DMS53 treated with DMSO at 0.1 percent for 48 hours (cell line): Measurements from ENCODE around the gene PIK3R4.

Experiments
- DNase-seq: peaks from one replicate; lab custom pipeline; 2025; ENCODE audit not compliant: unreplicated experiment; lab: John Stamatoyannopoulos, UW

Gene PIK3R4

DNA sequence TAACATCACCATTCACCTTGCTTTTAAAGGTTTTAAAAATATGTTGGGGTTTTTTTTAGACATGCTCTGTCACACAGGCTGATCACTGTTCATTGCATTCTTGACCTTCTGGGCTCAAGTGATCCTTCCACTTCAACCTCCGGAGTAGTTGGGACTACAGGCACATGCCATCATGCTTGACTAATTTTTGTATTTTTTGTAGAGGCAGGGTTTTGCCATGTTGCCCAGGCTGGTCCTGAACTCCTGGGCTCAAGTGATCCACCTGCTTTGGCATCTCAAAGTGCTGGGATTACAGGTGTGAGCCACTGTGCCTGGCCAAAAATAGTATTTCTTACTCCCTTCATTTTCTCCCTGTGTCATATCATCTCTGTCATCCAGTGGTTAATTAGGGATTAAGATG, 101.4 kb downstream of the PIK3R4 start:
- no peak for DNase-seq

GRCh38 chr3:130644628-130645253, 101.9 kb downstream of the PIK3R4 start:
- DNase-seq = no peak

- DNase-seq = no peak
These were observed 106.6 kb downstream of the PIK3R4 start for GRCh38 chr3:130640027-130640426.

DNA sequence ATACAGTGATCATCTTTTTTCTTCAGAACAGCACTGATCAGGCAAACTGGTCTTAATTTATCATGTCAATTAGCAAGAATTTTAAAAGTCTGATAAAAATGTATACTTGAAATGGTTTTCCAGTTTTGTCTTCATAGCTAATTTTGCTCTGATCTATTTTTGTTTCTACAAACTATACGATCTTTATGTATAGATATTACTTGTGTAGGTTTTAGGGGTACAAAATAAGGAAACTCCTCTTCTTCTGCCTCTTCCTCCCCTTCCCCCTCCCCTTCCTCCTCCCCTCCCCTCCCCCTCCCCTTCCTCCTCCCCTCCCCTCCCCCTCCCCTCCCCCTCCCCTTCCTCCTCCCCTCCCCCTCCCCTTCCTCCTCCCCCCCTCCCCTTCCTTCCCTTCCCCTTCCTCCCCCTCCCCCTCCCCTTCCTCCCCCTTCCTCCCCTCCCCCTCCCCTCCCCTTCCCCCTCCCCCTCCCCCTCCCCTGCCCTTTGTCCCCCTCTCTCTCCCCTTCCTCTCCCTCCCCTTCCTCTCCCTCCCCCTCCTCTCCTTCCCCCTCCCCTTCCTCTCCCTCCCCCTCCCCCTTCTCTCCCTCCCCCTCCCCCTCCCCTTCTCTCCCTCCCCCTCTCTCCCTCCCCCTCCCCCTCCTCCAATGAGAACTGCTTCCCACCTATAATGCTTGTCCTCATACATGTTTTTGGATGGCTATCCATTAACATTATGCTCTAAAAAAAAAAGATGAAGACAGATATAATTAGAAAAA, 110.0 kb downstream of the PIK3R4 start:
- DNase-seq = no peak

DNA sequence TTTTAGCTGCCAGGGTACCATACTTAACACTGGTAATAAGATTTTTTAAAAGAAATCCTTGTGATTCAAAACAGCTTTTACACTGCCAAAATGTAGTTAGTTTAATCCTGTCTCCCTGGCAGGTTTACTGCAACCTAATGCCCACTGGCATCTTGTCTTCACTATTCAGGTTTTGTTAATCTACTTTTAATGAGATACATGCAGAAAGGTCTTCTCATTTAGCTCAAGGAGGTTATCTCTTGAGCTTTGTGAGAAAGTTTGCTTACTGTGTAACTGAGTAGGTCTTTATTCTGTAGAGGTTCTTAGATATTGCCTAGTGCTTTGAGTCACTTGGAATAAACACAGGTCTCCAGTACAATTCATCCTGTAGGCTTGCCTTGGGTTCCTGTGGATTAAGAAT, 110.7 kb downstream of the PIK3R4 start:
- no peak for DNase-seq

- no peak for DNase-seq
These were observed 111.3 kb downstream of the PIK3R4 start for GRCh38 chr3:130635285-130635684.
